GM12892 (cell line): ENCODE measurements around the gene LITAF.

ENCODE experiments used
- POLR2A ChIP-seq: IDR thresholded peaks from 2 replicates; pipeline ENCODE4 v1.6.1; 2011; ENCODE audit warnings: low read depth, low read length, control low read depth
- POLR2AphosphoS5 ChIP-seq: IDR thresholded peaks from 2 replicates; pipeline ENCODE4 v1.6.1; 2011; ENCODE audit warnings: low read depth, low read length, control low read depth

DNA sequence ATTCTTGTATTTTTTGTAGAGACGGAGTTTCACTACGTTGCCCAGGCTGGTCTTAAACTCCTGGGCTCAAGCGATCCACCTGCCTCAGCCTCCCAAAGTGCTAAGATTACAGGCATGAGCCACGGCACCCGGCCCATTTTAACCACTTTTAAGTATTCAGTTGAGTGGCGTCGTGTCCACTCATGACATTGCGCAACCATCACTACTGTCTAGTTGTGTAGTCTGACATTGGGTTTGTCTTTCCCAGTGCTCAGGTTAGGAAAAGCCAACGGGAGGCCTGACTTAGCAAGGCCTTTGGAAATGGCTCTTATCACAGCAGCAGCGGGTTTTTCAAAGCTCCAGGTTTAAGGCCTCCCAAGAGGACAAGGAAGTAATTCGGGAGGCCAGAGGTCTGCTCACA is 58.7 kb downstream of the LITAF start:
- TF ChIP-seq POLR2A (no peak), POLR2AphosphoS5 (no peak)
